ENCODE measurements around the gene CLCN7. TPM values are rescaled to one million over a fixed set of nuclear protein-coding genes. Genes with fewer than 3 reads are reported as not detected.

The CLCN7 gene
- total RNA-seq, 1 experiment from 2014 or later: 21.0 TPM

DNA sequence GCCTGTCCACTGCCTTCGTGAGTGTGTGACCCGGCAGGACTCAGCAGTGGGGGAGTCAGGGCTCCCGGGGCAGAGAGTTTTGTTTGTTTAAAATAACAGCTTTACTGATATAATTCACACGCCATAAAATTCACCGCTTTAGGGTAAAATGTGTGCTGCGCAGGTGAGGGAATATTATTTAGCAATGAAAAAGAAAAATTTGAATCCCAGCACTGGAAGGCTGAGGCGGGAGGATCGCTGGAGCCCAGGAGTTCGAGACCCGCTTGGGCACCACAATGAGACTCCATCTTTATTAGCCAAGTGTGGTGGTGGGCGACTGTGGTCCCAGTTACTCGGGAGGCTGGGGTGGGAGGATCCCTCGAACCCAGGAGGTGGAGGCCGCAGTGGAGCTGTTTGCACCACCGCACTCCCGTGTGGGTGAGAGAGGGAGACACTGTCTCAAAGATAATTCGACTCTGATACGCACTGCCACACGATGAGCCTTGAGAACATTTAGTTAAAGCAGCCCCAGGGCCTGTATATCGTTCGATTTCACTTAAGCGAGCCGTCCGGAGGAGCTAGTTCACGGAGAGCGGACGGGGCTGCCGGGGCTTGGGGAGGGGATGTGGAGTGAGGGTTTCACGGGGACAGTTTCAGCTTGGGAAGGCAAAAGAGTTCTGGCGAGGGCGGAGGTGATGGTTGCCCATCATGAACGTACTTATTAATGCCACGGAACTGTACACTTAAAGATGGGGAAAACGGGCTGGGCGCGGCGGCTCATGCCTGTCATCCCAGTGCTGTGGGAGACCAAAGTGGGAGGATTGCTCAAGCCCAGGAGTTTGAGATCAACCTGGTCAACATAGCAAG is 28.5 kb upstream of the CLCN7 start:
- DNase-seq (ENCODE audit: low spot score): no peak

DNA sequence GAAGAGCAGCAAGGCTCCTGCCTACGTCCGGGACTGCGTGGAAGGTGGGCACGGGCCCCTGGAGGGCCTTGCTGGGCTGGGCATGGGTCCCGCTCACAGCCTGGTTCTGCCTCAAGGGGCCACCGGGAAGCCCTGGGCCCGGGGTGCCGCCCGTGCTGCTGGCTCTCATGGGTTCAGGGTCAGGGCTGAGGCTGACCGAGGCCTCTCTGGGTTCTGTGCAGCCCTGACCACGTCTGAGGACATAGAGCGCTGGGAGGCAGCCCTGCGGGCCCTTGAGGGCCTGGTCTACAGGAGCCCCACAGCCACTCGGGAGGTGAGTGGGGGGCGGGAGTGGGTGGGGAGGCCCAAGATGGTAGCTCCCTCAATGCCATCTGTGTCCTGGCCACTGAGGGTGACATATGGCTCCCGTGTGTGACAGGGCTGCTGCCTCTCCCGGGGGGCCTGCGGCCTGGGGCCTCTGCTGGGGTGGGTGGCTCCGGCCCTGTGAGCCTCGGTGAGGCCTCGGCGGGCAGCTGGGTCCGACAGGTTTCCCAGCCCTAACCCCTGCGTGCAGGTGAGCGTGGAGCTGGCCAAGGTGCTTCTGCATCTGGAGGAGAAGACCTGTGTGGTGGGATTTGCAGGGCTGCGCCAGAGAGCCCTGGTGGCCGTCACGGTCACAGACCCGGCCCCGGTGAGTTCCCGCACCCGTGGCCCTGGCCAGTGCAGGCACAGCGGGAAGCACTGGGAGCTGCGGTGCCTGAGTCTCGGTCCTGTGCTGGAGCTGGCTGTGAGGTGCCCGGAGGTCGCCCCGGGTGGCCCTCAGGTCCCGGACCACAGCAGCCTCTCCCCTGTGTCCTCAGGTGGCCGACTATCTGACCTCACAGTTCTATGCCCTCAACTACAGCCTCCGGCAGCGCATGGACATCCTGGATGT is 27.5 kb upstream of the CLCN7 start:
- DNase-seq (ENCODE audit: low spot score): no peak

DNA sequence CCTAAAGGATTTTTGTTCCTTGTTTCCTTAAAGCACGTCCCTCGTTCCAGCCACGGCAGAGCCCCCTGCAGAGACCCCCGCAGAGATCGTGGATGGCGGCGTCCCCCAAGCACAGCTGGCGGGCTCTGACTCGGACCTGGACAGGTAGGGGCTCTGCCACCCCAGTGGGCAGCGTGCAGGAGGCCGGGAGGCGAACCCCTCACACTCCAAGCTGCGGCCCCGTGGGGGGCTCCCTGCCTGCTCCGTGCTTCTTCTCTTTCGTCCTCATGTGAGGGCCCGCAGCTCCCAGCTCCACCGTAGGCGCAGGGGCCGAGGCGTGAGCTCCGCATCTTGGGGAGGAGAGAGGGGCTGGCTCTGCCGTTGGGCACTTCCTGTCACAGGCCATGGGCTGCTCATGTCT is 26.8 kb upstream of the CLCN7 start:
- DNase-seq (ENCODE audit: low spot score): no peak

DNA sequence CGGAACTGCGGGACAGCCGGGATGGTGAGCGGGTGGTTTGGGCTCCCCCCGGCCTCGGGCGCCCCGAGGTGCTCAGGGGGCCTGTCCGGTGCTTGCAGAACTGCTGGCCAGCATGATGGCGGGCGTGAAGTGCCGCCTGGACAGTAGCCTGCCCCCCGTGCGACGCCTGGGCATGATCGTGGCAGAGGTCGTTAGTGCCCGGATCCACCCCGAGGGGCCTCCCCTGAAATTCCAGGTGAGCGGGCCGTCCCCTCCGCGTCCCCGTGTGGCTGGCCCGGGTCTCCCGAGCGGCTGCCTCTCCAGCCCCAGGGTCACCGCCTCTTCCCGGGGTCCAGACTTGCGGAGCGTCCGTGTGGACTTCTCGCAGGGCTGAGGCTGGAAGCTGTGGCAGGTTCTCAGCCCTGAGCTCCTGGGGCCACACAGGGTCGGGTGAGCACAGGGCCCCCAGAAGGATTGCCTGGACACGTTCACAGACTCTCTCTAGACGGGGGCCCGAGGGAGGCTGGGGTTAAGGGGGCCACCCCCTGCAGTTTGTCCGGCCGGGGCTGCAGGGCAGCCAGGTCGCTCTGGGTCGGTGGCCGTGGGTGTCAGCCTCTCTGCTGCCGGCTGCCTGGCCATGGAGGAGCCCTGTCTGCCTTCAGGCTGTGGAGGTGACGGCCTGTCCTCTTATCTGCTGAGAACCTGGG is 25.8 kb upstream of the CLCN7 start:
- DNase-seq (ENCODE audit: low spot score): no peak

DNA sequence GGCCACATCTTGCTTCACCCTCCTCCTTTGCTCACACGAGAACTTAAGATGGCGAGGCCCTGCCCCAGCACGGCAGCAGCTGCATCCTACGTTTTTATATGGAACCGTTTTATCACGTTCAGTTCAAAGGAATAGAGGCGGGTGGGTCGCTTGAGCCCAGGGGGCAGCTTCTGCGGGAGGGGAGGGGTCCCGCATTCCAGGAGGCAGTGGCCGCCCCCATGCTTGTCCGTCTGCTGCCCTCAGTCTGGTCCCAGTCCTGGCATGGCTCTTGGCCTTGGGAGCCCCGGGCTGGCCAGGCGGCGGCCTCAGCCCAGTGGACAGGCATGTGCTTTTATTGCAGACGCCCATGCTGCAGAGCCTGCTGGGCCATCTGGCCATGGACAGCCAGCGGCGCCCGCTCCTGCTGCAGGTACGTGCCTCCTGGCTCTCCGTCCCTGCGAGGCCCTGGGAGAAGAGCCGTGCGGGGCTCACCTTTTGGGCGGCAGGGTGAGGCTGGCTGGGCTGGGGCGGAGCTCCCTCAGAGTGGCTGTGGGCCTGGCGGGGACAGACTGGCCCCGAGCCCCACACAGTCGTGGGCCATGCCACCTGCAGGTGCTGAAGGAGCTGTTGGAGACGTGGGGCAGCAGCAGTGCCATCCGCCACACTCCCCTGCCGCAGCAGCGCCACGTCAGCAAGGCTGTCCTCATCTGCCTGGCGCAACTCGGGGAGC is 25.1 kb upstream of the CLCN7 start:
- DNase-seq (ENCODE audit: low spot score): no peak

DNA sequence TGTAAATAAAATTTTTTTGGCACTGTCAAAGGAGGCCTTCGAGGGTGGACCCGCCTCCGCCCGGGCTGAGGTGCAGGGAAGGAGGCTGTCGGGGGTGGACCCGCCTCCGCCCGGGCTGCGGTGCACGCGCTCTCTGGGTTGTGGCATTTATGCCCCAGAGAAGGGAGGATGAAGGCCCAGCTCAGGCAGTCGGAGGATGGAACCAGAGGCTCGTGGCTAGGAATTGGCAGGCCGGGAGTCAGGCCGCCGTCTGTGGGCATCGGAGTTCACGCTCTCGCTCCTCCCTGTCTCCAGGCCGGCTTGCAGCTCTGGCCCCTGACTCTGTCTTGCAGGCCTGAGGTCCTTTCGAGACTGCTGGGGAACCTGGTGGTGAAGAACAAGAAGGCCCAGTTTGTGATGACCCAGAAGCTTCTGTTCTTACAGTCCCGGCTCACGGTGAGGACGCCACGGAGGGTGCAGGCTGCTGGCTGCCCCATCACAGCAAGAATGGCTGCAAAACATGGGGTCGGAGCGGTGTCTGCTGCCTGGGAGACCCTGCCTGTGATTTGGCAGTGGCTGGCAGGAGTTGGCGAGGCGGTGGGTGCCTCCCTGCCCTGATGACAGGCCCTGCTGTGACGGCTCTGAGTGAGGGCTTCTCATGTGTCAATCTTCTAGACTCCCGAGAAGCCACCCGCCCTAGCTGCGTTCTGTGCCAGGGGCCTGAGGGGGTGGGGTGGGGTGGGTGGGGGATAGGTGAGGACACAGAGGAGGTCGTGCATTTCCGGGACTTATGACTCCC is 24.3 kb upstream of the CLCN7 start:
- no peak for DNase-seq (ENCODE audit: low spot score)

DNA sequence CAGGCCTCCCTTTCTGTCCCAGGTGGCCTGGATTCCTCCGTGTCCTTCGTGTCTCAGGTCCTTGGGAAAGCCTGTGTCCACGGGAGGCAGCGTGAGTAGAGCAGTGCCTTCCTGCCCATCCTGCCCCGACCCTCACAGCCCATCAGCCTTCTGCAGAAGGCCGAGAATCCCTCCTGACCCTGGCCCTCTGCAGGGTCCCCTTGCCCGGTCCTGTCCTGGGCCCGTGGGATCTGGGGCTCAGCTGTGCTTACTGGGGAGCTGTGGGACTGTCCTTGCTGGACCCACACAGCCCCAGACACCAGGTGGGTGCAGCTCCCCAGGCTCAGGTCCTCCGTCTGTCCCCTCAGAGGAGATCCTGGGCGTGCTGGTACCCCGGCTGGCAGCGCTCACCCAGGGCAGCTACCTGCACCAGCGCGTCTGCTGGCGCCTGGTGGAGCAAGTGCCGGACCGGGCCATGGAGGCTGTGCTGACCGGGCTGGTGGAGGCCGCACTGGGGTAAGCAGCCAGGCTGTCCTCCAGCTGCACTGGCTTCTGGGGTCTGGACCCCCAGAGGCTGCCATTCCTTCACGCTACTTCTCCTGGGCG is 22.3 kb upstream of the CLCN7 start:
- DNase-seq (ENCODE audit: low spot score): no peak

DNA sequence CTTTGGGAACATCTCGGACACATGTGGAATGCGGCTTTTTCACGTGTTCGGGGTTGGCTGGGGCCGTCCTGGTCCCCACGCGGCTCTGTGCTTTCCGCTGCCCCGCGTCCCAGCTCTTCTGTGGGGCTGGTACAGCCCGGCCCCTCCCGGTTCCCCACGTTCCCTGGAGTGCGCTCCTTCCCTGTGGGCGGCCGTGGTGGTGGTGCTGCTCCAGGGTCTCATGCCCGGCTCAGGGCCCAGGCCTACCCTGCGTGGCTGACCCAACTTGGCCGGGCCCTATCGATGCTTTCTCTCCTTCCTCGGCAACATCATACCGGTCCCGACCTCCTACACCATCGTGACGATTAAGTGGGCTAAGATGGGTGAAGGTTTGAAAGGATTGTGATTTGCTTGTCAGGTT is 21.6 kb upstream of the CLCN7 start:
- no peak for DNase-seq (ENCODE audit: low spot score)

DNA sequence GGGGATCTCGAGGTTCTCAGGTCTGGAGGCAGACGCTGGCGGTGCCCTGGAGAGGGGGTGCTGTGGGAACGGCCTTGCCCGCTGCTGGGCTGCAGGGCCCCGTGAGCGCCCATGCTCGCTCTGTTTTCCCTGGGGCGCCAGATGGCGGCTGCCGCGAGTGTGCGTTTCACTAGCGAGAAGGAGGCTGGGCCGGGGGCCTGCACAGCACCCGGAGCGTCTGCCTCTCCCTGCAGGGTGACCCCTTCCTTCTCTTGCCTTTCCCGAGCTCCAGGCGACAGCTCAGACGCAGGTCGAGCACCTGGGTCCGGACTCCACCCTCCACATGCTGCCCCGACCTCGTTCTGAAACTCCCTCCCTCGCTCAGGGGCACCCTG is 21.0 kb upstream of the CLCN7 start:
- no peak for DNase-seq (ENCODE audit: low spot score)

DNA sequence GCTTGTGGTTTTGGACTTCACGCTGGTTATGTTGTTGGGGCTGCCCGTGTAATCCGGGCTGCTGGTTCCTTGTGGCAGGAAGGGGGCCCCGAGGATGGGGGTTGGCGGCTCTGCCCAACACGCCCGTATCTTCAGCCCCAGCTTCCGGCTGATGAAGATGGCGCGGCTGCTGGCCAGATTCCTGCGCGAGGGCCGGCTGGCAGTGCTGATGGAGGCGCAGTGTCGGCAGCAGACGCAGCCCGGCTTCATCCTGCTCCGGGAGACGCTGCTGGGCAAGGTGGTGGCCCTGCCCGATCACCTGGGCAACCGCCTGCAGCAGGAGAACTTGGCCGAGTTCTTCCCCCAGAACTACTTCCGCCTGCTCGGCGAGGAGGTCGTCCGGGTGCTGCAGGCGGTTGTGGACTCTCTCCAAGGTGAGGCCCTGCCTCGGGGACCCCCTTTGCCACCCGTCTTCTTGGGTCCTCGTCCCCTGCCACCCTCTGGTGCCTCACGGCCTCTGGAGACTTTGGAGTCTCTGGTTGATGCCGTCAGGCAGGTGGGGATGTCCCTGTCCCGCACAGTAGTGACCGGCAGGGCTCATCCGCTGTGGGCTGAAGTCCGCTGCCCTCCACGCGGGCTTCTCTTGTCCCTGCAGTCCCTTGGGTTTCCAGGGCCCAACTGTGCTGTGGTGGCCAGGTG is 20.5 kb upstream of the CLCN7 start:
- DNase-seq (ENCODE audit: low spot score): no peak

DNA sequence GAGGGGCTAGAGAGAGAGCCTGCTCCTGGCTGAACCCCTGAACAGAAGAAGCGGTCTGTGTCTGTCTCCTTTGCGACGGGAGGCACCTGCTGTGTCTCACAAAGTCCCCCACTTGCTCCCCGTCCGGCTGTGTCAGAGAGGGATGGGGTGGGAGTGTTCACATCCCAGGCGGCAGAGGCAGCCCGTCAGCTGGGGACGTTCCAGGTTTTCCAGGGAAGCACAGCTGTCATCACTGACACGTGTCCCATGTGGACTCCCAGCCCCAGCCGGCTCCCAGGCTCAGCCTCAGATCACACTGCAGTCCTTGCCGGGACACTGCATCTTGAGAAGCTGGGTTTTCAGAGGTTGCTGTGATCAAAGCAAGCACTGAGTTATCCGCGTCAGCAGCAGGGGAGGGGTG is 19.9 kb upstream of the CLCN7 start:
- no peak for DNase-seq (ENCODE audit: low spot score)

DNA sequence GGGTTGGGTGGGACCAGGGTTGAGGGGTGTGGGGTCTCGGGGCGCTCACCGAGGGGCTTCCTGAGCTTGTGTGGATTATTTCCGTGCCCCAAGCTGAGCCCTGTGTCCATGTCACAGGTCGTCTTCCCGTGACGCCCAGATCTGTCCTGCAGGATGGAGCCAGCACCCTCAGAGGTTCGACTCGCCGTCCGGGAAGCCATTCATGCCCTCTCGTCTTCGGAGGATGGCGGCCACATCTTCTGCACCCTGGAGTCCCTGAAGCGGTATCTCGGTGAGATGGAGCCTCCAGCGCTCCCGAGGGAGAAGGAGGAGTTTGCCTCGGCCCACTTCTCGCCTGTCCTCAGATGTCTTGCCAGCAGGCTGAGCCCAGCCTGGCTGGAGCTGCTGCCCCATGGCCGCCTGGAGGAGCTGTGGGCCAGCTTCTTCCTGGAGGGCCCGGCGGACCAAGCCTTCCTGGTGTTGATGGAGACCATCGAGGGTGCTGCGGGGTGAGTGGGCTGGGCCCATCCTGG is 19.4 kb upstream of the CLCN7 start:
- no peak for DNase-seq (ENCODE audit: low spot score)

DNA sequence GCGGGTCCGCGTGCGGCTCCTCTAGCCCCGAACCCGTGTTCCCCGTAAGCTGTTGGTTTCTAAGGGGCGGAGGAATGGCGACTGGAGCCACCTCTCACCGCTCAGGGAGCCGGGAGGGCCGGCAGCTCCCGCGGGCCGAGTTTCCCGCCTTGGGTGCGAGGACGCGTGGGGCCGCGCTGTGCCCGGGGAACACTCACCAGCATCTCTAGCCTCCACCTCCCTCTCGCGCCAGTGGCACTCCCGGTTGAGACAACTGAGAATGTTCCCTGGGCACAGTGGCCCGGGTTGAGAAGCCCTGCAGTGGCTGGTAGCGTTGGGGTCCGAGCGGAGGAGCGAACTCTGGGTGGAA is 18.9 kb upstream of the CLCN7 start:
- no peak for DNase-seq (ENCODE audit: low spot score)

DNA sequence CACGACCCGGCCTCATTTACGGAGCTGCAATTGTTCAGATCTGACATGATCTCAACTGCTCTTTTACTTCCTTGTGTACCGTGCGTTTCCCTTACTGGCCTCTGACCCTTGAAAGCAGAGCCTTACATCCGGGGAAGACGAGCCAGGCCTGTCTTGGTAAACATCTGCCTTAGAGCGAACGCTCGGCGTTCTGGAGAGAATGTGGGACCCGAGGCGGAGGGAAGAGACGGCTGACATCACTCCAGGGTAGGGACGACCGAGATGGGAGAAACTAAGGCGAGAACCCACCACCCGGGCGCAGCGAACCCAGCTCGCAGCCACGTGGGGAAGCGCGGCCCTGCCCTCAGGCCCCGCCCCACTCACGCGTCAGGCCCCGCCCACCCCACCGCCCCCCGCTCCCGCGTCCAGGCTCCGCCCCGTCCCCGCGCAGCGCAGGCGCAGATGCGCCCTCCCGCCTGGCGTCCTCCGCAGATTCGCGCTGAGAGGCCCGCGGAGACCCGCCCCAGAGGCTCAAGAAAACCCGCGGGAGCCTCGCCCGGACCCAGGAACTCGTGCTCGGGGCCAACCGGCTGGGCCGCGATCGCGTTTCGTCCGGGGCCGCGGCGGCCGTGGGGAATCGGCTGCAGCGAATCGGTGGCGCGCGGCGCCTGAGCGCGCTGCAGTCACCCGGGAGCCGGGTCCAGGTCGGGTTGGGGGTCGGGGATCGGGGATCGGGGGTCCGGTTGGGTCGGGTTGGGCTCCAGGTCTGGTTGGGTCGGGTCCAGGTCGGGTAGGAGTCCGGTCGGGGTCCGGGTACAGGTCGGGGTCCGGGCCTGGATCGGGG is 18.3 kb upstream of the CLCN7 start, which contains the start of gene TELO2:
Gene TELO2, plus strand, starts transcription at position 438 of the 823 bp plus-strand sequence. CDS start 922 bp downstream, outside the sequence.
- DNase-seq (ENCODE audit: low spot score): peak; percentile 45

DNA sequence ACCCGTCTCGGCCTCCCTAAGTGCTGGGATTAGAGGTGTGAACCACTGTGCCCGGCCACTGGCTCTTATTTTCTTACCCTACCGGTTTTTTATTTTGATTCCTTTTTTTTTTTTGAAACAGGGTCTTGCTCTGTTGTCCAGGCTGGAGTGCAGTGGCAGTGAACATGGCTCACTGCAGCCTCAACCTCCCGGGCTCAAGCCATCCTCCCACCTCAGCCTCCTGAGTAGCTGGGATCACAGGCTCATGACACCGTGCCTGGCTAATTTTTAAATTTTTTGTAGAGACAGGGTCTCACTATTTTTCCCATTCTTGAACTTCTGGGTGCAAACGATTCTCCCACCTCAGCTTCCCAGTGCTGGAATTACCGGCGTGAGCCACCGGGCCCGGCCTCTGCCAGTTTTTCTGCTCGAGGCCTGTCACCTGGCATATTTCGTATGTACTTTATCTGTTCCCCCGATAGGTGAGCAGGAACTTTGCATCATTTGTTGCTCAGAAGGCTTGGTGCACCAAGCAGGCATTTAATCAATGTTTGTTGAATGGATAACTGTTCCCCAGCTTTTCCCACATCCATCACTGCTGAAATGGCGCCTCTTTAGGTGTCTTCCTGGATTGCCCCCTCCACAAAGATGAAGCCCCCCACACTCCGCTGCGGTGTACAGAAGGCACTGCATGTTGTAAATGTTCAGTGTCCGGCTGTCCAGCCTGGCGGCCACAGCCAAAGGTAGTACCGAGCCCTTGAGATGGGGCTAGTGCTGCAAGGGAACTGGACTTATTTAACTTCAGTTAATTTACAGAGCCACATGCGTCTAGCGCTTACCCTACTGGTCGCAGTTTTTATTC is 17.5 kb upstream of the CLCN7 start:
- DNase-seq (ENCODE audit: low spot score): no peak

DNA sequence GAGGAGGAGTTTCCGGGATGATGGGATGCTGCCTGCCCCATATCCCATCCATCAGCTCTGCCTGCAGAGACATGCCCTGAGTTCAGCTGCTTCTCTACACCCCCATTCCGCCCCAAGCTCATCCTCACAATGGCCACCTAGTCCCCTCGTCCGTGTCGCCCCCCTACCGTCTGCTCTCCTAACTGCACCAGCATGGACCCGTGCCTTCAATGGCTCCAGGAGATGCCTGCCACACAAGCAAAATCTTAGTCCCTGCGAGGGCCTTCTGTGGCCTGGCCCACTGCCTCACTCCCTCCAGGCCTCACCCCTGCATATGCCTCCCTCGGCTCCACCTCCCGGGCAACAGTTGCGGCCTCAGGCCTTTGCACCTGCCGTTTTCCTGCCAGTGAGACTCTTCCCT is 16.5 kb upstream of the CLCN7 start:
- DNase-seq (ENCODE audit: low spot score): no peak

DNA sequence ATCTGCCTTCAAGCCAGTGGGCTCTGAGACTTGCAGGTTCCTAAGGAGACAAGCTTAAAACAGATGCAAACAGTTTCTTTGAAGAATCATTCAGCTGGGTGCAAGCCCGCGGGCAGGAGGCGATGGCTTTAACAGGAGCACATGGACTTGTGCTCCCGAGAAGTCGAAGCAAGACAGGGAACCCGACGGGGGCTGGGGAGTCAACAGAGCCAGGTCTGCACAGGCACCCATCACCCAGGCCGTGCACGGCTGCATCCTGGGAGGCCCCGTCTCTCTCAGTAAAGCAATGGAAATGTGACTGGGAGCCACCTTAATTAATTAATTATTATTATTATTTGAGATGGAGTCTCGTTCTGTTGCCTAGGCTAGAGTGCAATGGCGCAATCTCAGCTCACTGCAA is 14.2 kb upstream of the CLCN7 start:
- no peak for DNase-seq (ENCODE audit: low spot score)

DNA sequence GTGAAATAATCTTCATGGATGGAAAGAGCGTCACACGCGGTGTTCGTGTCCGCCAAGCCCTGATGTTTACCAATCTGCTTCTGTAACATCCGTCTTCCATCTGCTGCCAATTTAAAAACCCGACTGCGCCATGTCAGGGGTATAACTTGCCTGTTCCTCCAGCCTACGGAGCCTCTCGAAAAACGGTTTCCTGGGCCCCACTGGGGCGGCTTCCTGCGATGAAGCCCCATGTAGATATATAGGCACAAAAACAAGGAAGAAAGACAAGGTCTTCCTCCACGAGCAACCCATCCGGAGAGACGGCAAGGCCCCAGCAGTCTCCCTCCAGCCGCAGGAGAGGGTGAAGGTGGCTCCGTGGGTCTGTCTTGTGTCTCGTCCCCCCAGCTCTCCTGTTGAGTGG is 13.8 kb upstream of the CLCN7 start, which contains the start of gene PTX4:
Gene PTX4, minus strand, starts transcription at position 326 of the 400 bp plus-strand sequence. Its CDS starts 35 bp downstream, at position 291.
- DNase-seq (ENCODE audit: low spot score): no peak
